ENCODE measurements around the gene HSCB. TPM values are rescaled to one million over a fixed set of nuclear protein-coding genes. Genes with fewer than 3 reads are reported as not detected.

The HSCB gene
- polyA plus RNA-seq, 1 donor (not counting 4 experiments of a cell fraction or from before 2014, with no cell fraction given): 12.5 TPM

GRCh38 chr22:28798810-28799605, 57.2 kb downstream of the HSCB start:
- Histone ChIP-seq H3K27ac (ENCODE audit: control insufficient read depth, insufficient read depth, low read length) (peak overlapping the region; percentile 99), H3K4me3 (ENCODE audit: control insufficient read depth in 2 of 3, extremely low read depth in 1 of 3, insufficient read depth in 2 of 3, low read depth in 1 of 3, low read length in 3 of 3) (peak overlapping the region; percentile 81 to 98 (median 97)), H4K20me1 (ENCODE audit: control insufficient read depth, extremely low read depth, insufficient read depth, low read length) (peaks cover 17% of the 10 kb centered on the region), H3K36me3 (ENCODE audit: control insufficient read depth in 2 of 2, extremely low read depth in 1 of 2, insufficient read depth in 2 of 2, low read length in 2 of 2) (peaks cover 18 to 39% of the 10 kb centered on the region in 2 experiments), H3K9ac (ENCODE audit: control insufficient read depth, extremely low read depth, insufficient read depth, low read length) (peak overlapping the region; percentile 100), H3K4me1 (ENCODE audit: control insufficient read depth, extremely low read depth, insufficient read depth, low read length) (peaks cover 19% of the 10 kb centered on the region), H3K27me3 (ENCODE audit: control insufficient read depth, extremely low read depth, insufficient read depth, low read length) (no peaks in the 10 kb centered on the region), H3K79me2 (ENCODE audit: control insufficient read depth, insufficient read depth, low read length) (peaks cover 51% of the 10 kb centered on the region), H3K9me3 (ENCODE audit: control insufficient read depth, low read depth, low read length) (no peaks in the 10 kb centered on the region), H3K9me1 (ENCODE audit: control insufficient read depth, extremely low read depth, insufficient read depth, low read length) (no peaks in the 10 kb centered on the region), H3K4me2 (ENCODE audit: control insufficient read depth, extremely low read depth, insufficient read depth, low read depth, low read length) (peak overlapping the region; percentile 96), H2AFZ (ENCODE audit: control insufficient read depth, low read length) (no peak overlapping the region)
- no peak for DNase-seq (ENCODE audit: low read depth, low spot score)
- dilution Hi-C loops (cut with MboI; ENCODE audit: extremely low pct_ligation_motif_present, low sequenced_read_pairs): no loop called here
- no peak for TF ChIP-seq EZH2 (IDR thresholded peaks at IDR 0.05; ENCODE audit: low read length)
- no peak for TF ChIP-seq CTCF (optimal IDR thresholded peaks at IDR 0.05 in 1 of 3, IDR thresholded peaks at IDR 0.05 in 1 of 3, conservative IDR thresholded peaks at IDR 0.05 in 1 of 3; ENCODE audit: extremely low read depth in 1 of 3, insufficient read depth in 2 of 3, low read length in 3 of 3)
- FAIRE-seq: peak; percentile 49

GRCh38 chr22:28799606-28800307, 57.9 kb downstream of the HSCB start:
- peak overlapping the region; percentile 100 for H3K9ac ChIP-seq (ENCODE audit: control insufficient read depth, extremely low read depth, insufficient read depth, low read length)
- peak overlapping the region; percentile 99 for H3K27ac ChIP-seq (ENCODE audit: control insufficient read depth, insufficient read depth, low read length)
- DNase-seq (ENCODE audit: low read depth, low spot score) (no peak), FAIRE-seq (no peak)
- H2AFZ ChIP-seq (ENCODE audit: control insufficient read depth, low read length): no peak overlapping the region
- H3K4me3 ChIP-seq (ENCODE audit: control insufficient read depth in 2 of 3, extremely low read depth in 1 of 3, insufficient read depth in 2 of 3, low read depth in 1 of 3, low read length in 3 of 3): peak overlapping the region; percentile 81 to 98 (median 97)
- H3K9me1 ChIP-seq (ENCODE audit: control insufficient read depth, extremely low read depth, insufficient read depth, low read length): no peaks in the 10 kb centered on the region
- H3K79me2 ChIP-seq (ENCODE audit: control insufficient read depth, insufficient read depth, low read length): peaks cover 51% of the 10 kb centered on the region
- H3K4me2 ChIP-seq (ENCODE audit: control insufficient read depth, extremely low read depth, insufficient read depth, low read depth, low read length): peak overlapping the region; percentile 96
- dilution Hi-C loops (cut with MboI; ENCODE audit: extremely low pct_ligation_motif_present, low sequenced_read_pairs): no loop called here
- H3K27me3 ChIP-seq (ENCODE audit: control insufficient read depth, extremely low read depth, insufficient read depth, low read length): no peaks in the 10 kb centered on the region
- H4K20me1 ChIP-seq (ENCODE audit: control insufficient read depth, extremely low read depth, insufficient read depth, low read length): peaks cover 17% of the 10 kb centered on the region
- H3K36me3 ChIP-seq (ENCODE audit: control insufficient read depth in 2 of 2, extremely low read depth in 1 of 2, insufficient read depth in 2 of 2, low read length in 2 of 2): peaks cover 16 to 31% of the 10 kb centered on the region in 2 experiments
- no peaks in the 10 kb centered on the region for H3K9me3 ChIP-seq (ENCODE audit: control insufficient read depth, low read depth, low read length)
- peaks cover 19% of the 10 kb centered on the region for H3K4me1 ChIP-seq (ENCODE audit: control insufficient read depth, extremely low read depth, insufficient read depth, low read length)
- TF ChIP-seq EZH2 (IDR thresholded peaks at IDR 0.05; ENCODE audit: low read length) (no peak), CTCF (optimal IDR thresholded peaks at IDR 0.05 in 1 of 3, IDR thresholded peaks at IDR 0.05 in 1 of 3, conservative IDR thresholded peaks at IDR 0.05 in 1 of 3; ENCODE audit: extremely low read depth in 1 of 3, insufficient read depth in 2 of 3, low read length in 3 of 3) (no peak)
